D721Med (cell line): ENCODE results near the gene SORCS1.

ENCODE experiments used
- DNase-seq: peaks from one replicate; pipeline ENCODE4 v3.0.0; 2011; ENCODE audit warnings: low spot score; ENCODE audit not compliant: insufficient read length
- FAIRE-seq: peaks from 2 replicates; lab custom pipeline; 2011; peaks lifted over from hg19 to GRCh38; lab: Jason Lieb, UNC
- CTCF ChIP-seq: IDR thresholded peaks from 2 replicates; pipeline ENCODE4 v1.5.1; 2012; ENCODE audit warnings: mild to moderate bottlenecking, control low read depth; ENCODE audit not compliant: insufficient read depth; ENCODE audit errors: missing control alignments

Gene SORCS1

GRCh38 chr10:106997721-106998120, 166.8 kb downstream of the SORCS1 start:
- DNase-seq (no peak), FAIRE-seq (no peak)
- TF ChIP-seq CTCF: no peak

GRCh38 chr10:106996510-106996909, 168.0 kb downstream of the SORCS1 start:
- no peak for FAIRE-seq
- DNase-seq: no peak
- no peak for TF ChIP-seq CTCF

- FAIRE-seq (no peak), DNase-seq (no peak)
Measured at GRCh38 chr10:106992055-106992454, 172.5 kb downstream of the SORCS1 start.

GRCh38 chr10:106991091-106991490, 173.4 kb downstream of the SORCS1 start:
- FAIRE-seq (no peak), DNase-seq (no peak)
- no peak for TF ChIP-seq CTCF

More at GRCh38 chr10:106992055-106992454, 172.5 kb downstream of the SORCS1 start:
- no peak for TF ChIP-seq CTCF

- TF ChIP-seq CTCF: no peak
- DNase-seq: no peak
- no peak for FAIRE-seq
Measured at GRCh38 chr10:106987362-106987761, 177.1 kb downstream of the SORCS1 start.

GRCh38 chr10:106982268-106982667, 182.2 kb downstream of the SORCS1 start:
- no peak for TF ChIP-seq CTCF
- DNase-seq (no peak), FAIRE-seq (no peak)

GRCh38 chr10:106981452-106982075, 182.9 kb downstream of the SORCS1 start:
- DNase-seq: no peak
- FAIRE-seq: no peak
- TF ChIP-seq CTCF: no peak
